HepG2 (cell line): ENCODE results near the gene PAPSS2. TPM values are rescaled to one million over a fixed set of nuclear protein-coding genes. Genes with fewer than 3 reads are reported as not detected.
"Not testable (repeated sequence)": the region's sequence is repeated elsewhere in the genome, so short reads cannot be mapped to it uniquely, and the experiment has no call there.

Source experiments
- FOXA1 ChIP-seq, 2 experiments: fragments of 450-650 bp in 1 of 2; sonication (generic) in 1 of 2; formaldehyde crosslinking in 1 of 2; IDR thresholded peaks; 2 replicates each; pipeline versions ENCODE4 v1.4.0 to v1.6.1; 2016 to 2020; ENCODE audit warnings: missing genetic modification reagents in 1 of 2
- FOXJ3 ChIP-seq: sonication (generic); formaldehyde crosslinking; IDR thresholded peaks from 2 replicates; pipeline ENCODE4 v1.4.0; 2020; ENCODE audit warnings: missing genetic modification reagents, mild to moderate bottlenecking, borderline replicate concordance
- GATAD2A ChIP-seq: IDR thresholded peaks from 2 replicates; pipeline ENCODE4 v1.6.1; 2016
- HMG20A ChIP-seq: IDR thresholded peaks from 2 replicates; pipeline ENCODE4 v1.6.1; 2016; ENCODE audit warnings: borderline replicate concordance
- MYC ChIP-seq: sonication (generic); formaldehyde crosslinking; IDR thresholded peaks from 2 replicates; pipeline ENCODE4 v1.9.0; 2021; ENCODE audit warnings: missing genetic modification reagents, borderline replicate concordance
- ZMYM4 ChIP-seq: sonication (generic); formaldehyde crosslinking; IDR thresholded peaks from 2 replicates; pipeline ENCODE4 v1.8.1; 2023; ENCODE audit warnings: mild to moderate bottlenecking, missing genetic modification reagents
- ZNF441 ChIP-seq: sonication (generic); formaldehyde crosslinking; IDR thresholded peaks from 2 replicates; pipeline ENCODE4 v1.7.0; 2021; ENCODE audit warnings: missing genetic modification reagents, borderline replicate concordance
- ZNF710 ChIP-seq: sonication (generic); formaldehyde crosslinking; IDR thresholded peaks from 2 replicates; pipeline ENCODE4 v1.5.0; 2020; ENCODE audit warnings: mild to moderate bottlenecking, missing genetic modification reagents, borderline replicate concordance
- ZNF788 ChIP-seq: sonication (generic); formaldehyde crosslinking; IDR thresholded peaks from 2 replicates; pipeline ENCODE4 v1.5.0; 2020; ENCODE audit warnings: mild to moderate bottlenecking, missing genetic modification reagents, borderline replicate concordance
- polyA plus RNA-seq, 8 experiments: library from polyadenylated mRNA; depleted of rRNA in 3 of 8; stranded (reverse) in 7 of 8; unstranded in 1 of 8; fragments of >200 nt; fragmentation: Illumina TruSeq in 4 of 8; extraction: Trizol in 4 of 8; gene quantifications; 2 replicates each; pipeline versions ENCODE4 v1.2.1 to v1.2.3, GENCODE V29; 2011 to 2016; ENCODE audit warnings: low read depth in 4 of 8, missing spikeins in 1 of 8, mixed read lengths in 1 of 8; ENCODE audit not compliant: insufficient read depth in 1 of 8
- total RNA-seq, 5 experiments: library from RNA; depleted of rRNA; stranded (reverse); fragments of >200 nt; fragmentation: Illumina TruSeq; extraction: Trizol; gene quantifications; 2 replicates each; pipeline ENCODE4 v1.2.3, GENCODE V29; 2016; ENCODE audit warnings: low read depth in 1 of 5
- TF ChIP-seq, protein P1 (sequence below): sonication (generic); formaldehyde crosslinking; IDR thresholded peaks from 2 replicates; pipeline ENCODE4 v1.5.1; 2020; ENCODE audit warnings: mild to moderate bottlenecking, missing genetic modification reagents, borderline replicate concordance
- TF ChIP-seq, protein P2 (sequence below), 2 experiments: sonication (generic) in 1 of 2; formaldehyde crosslinking in 1 of 2; IDR thresholded peaks; 2 replicates each; pipeline versions ENCODE4 v1.6.1 to v1.9.0; 2014 to 2022; ENCODE audit warnings: antibody characterized with exemption in 1 of 2, borderline replicate concordance in 1 of 2, inconsistent platforms in 1 of 2, low read depth in 1 of 2, missing genetic modification reagents in 1 of 2
- TF ChIP-seq, protein P3 (sequence below): IDR thresholded peaks from 2 replicates; pipeline ENCODE4 v1.6.1; 2016; ENCODE audit warnings: mild to moderate bottlenecking

Gene PAPSS2
- total and polyA plus RNA-seq, 2 of the 13 experiments (the other 11 are each of a cell fraction or from before 2014, with no cell fraction given), result 0.11 to 0.12 TPM

GRCh38 chr10:87742992-87743610 is 83.4 kb downstream of the PAPSS2 start (continued):
- TF ChIP-seq ZNF710 (CRISPR knock-in tag), result peak; percentile 85; the same call in 1 of the 2 replicates
- TF ChIP-seq, protein P1, sequence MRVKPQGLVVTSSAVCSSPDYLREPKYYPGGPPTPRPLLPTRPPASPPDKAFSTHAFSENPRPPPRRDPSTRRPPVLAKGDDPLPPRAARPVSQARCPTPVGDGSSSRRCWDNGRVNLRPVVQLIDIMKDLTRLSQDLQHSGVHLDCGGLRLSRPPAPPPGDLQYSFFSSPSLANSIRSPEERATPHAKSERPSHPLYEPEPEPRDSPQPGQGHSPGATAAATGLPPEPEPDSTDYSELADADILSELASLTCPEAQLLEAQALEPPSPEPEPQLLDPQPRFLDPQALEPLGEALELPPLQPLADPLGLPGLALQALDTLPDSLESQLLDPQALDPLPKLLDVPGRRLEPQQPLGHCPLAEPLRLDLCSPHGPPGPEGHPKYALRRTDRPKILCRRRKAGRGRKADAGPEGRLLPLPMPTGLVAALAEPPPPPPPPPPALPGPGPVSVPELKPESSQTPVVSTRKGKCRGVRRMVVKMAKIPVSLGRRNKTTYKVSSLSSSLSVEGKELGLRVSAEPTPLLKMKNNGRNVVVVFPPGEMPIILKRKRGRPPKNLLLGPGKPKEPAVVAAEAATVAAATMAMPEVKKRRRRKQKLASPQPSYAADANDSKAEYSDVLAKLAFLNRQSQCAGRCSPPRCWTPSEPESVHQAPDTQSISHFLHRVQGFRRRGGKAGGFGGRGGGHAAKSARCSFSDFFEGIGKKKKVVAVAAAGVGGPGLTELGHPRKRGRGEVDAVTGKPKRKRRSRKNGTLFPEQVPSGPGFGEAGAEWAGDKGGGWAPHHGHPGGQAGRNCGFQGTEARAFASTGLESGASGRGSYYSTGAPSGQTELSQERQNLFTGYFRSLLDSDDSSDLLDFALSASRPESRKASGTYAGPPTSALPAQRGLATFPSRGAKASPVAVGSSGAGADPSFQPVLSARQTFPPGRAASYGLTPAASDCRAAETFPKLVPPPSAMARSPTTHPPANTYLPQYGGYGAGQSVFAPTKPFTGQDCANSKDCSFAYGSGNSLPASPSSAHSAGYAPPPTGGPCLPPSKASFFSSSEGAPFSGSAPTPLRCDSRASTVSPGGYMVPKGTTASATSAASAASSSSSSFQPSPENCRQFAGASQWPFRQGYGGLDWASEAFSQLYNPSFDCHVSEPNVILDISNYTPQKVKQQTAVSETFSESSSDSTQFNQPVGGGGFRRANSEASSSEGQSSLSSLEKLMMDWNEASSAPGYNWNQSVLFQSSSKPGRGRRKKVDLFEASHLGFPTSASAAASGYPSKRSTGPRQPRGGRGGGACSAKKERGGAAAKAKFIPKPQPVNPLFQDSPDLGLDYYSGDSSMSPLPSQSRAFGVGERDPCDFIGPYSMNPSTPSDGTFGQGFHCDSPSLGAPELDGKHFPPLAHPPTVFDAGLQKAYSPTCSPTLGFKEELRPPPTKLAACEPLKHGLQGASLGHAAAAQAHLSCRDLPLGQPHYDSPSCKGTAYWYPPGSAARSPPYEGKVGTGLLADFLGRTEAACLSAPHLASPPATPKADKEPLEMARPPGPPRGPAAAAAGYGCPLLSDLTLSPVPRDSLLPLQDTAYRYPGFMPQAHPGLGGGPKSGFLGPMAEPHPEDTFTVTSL (CRISPR knock-in tag), result peak; percentile 65; the same call in 1 of the 2 replicates
- TF ChIP-seq FOXJ3 (CRISPR knock-in tag), result peak; percentile 71; the same call in 1 of the 2 replicates
- TF ChIP-seq, protein P2, sequence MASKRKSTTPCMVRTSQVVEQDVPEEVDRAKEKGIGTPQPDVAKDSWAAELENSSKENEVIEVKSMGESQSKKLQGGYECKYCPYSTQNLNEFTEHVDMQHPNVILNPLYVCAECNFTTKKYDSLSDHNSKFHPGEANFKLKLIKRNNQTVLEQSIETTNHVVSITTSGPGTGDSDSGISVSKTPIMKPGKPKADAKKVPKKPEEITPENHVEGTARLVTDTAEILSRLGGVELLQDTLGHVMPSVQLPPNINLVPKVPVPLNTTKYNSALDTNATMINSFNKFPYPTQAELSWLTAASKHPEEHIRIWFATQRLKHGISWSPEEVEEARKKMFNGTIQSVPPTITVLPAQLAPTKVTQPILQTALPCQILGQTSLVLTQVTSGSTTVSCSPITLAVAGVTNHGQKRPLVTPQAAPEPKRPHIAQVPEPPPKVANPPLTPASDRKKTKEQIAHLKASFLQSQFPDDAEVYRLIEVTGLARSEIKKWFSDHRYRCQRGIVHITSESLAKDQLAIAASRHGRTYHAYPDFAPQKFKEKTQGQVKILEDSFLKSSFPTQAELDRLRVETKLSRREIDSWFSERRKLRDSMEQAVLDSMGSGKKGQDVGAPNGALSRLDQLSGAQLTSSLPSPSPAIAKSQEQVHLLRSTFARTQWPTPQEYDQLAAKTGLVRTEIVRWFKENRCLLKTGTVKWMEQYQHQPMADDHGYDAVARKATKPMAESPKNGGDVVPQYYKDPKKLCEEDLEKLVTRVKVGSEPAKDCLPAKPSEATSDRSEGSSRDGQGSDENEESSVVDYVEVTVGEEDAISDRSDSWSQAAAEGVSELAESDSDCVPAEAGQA (IDR thresholded peaks at IDR 0.05; ENCODE audit: low read depth), result 0 out of 2 replicates have a peak, but pooled peaks have one; percentile 46
- TF ChIP-seq, protein P2 (CRISPR knock-in tag; IDR thresholded peaks at IDR 0.05; ENCODE audit: borderline replicate concordance), result not testable (repeated sequence)
- TF ChIP-seq, protein P3, sequence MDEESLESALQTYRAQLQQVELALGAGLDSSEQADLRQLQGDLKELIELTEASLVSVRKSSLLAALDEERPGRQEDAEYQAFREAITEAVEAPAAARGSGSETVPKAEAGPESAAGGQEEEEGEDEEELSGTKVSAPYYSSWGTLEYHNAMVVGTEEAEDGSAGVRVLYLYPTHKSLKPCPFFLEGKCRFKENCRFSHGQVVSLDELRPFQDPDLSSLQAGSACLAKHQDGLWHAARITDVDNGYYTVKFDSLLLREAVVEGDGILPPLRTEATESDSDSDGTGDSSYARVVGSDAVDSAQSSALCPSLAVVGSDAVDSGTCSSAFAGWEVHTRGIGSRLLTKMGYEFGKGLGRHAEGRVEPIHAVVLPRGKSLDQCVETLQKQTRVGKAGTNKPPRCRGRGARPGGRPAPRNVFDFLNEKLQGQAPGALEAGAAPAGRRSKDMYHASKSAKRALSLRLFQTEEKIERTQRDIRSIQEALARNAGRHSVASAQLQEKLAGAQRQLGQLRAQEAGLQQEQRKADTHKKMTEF (CRISPR knock-in tag), result peak; percentile 70
- TF ChIP-seq MYC (CRISPR knock-in tag), result peak; percentile 25; the same call in 1 of the 2 replicates
- TF ChIP-seq ZNF441 (CRISPR knock-in tag), result peak; percentile 32; the same call in 1 of the 2 replicates
- TF ChIP-seq ZNF788, result peak; percentile 62; the same call in 1 of the 2 replicates
- peak; percentile 77 for TF ChIP-seq GATAD2A (CRISPR knock-in tag)
- TF ChIP-seq FOXA1 (IDR thresholded peaks at IDR 0.05), result not testable (repeated sequence)
- peak; percentile 87 for TF ChIP-seq FOXA1 (CRISPR knock-in tag; IDR thresholded peaks at IDR 0.05)
- peak; percentile 77 for TF ChIP-seq ZMYM4 (CRISPR knock-in tag)
- TF ChIP-seq HMG20A, result peak; percentile 73; the same call in 1 of the 2 replicates
